Brain pericyte (primary cell): ENCODE data around the gene ROGDI.

ENCODE experiments used
- DNase-seq: peaks from one replicate; pipeline ENCODE4 v3.0.0-alpha.2; 2012; ENCODE audit warnings: low read depth, low spot score

Gene ROGDI

DNA sequence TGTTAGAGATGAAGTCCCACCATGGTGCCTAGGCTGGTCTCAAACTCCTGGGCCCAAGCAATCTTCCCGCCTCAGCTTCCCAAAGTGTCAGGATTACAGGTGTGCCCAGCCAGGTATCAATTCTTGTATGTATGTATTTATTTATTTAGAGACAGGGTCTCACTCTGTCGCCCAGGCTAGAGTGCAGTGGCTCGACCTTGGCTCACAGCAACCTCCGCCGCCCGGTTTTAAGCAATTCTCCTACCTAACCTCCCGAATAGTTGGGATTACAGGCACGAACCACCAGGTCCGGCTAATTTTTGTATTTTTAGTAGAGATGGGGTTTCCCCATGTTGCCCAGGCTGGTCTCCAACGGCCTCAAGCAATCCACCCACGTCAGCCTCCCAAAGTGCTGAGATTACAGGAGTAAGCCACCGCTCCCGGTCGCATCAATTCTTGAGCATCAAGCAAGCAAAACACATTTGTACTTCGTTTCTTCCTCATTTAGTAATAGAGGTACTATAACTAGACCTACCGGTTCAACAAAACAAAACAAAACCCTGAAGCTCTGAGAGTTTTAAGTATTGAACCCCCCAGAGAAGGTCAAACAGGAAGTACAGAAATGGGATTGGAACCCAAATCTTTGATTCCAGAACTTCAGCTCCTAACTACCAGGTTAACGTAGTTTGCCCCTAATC lies 34.4 kb downstream of the ROGDI start:
- DNase-seq: no peak

DNA sequence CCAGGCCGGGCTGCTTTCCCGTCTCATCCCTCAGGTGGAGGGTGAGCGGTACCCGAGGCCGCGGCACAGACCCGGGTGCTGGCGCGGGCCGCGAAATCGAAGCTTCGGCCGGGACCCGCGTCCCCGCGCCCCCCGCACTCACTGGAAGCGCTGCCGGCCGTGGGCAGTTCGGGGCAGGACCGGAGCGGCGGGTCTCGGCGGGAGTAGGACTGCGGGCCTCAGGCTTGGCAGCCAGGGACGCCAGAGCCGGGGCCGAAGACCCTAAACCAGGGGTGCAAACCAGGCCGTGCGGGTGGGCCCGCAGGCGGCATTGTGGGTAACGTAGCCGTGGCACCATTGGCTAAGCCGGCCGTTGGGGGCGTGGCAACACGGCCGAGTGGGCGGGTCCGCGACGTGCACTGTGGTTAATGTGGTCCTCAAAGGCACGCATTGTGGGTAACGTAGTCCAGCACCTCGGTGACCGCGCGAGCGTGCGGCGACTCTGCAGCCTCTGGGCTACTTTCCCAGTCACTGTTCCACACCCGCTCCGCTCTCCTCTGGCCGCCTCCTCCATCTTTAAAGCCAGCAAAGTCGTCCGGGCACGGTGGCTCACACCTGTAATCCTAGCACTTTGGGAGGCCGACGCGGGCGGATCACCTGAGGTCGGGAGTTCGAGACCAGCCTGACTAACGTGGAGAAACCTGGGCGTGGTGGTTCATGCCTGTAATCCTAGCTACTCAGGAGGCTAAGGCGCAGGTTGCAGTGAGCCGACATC lies 35.4 kb downstream of the ROGDI start, which contains the start of gene ZNF500:
ZNF500 (minus strand) TSS at position 288 of the 754 bp plus-strand sequence. CDS start 1,184 bp downstream, outside the sequence.
- DNase-seq: peak; percentile 88

DNA sequence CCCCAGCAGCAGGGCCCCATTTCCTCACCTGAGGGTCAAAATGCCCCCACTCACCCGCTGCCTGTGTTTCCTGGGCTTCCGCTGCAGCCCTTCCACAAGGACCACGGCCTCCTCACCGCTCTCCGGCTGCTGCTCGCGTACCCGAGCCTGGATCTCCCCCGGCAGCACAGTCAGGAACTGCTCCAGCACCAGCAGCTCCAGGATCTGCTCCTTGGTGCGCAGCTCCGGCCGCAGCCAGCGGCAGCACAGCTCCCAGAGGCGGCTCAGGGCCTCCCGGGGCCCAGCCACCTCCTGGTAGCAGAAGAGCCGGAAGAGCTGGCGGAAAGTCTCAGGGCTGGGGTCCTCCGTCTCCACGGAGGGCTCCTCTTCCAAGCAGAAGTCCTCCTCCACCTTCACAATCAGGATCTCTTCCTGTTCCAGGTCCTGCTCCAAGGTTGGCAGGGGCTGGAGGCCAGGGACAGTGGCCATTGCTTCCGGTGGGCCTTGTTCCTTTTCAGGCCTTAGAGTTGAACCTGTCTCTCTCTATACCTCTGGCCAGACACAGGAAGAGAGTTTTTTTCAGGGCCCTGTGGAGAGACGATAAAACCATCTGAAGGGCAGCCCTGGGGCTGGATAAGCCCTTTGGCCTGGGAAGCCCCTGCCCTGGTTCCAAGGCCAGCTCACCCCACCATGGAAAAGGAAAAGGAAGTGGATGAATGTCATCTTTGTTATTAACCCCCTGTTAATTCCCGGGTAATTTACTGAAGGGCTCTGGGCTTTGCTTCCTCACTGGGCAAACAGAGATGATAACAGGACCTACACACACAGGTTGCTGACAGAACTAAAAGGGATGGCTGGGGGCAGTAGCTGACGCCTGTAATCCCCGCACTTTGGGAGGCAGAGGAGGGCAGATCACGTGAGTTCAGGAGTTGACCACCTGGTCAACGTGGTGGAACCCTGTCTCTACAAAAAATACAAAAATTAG lies 36.6 kb downstream of the ROGDI start:
- no peak for DNase-seq

DNA sequence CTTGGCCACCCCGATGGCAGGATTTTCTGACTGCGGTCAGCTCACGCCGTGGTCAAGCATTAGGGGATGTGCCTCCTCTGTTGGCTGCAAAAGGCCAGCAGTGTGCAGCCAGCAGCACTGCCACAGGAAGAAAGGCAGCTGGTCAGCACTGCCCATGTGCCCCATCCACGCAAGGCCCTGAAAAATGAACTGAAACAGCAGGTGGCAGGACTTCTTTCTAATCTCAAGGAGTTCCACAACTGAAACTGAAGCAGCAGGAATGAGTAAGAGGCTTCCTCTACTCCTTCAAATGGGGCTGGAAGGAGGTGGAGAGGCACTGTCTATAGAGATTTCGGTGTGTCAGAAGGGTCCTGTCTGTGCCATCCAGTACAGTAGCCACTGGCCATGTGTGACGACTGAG lies 38.6 kb downstream of the ROGDI start:
- DNase-seq: no peak

DNA sequence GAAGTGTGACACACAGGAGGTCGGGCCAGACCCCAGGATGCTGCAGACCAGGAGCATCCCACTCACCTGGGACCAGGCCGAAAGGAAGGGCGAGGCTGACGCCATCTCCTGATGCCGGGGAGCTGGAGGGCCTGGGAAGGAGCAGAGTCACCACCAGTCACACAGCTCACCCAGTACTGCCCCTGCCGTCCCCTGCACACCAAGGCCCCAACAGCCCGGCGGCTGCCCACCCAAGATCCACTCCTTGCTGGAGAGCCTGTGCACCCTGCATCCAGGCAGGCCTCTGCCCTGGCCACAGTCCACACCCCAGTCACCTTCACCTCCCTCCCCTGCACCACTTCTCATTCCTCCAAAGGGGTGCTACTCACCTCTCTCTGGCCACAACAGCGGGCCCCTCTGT lies 40.2 kb downstream of the ROGDI start:
- no peak for DNase-seq

- DNase-seq: no peak
Measured at GRCh38 chr16:4760221-4760910, 42.1 kb downstream of the ROGDI start.

DNA sequence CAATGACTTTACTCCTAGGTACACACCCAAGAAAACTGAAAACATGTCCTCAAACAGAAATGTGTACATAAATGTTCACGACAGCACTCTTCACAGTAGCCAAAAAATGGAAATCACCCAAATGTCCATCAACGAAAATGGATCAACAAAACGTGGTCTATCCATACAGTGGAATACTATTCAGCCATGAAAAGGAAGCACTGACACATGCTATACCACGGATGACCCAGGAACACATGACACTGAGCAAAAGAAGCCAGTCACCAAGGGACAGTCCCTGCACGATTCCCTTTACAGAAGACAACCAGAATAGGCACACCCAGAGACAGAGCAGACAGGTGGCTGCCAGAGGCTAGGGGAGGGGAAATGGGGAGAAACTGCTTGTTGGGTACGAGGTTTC lies 46.7 kb downstream of the ROGDI start:
- no peak for DNase-seq

DNA sequence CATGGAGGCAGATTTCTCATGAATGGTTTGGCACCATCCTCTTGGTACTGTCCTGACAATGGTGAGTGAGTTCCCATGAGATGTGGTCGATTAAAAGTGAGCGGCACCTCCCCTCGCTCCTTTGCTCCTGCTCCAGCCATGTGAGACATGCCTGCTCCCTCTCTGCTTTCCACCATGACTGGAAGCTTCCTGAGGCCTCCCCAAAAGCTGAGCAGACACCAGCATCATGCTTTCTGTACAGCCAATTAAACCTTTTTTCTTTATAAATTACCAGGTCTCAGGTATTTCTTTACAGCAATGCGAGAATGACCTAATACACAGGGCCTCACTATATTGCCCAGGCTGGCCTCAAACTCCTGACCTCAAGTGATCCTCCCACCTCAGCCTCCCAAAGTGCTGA lies 47.6 kb downstream of the ROGDI start:
- no peak for DNase-seq

GRCh38 chr16:4753227-4753626 lies 49.2 kb downstream of the ROGDI start:
- no peak for DNase-seq

GRCh38 chr16:4752351-4753100 lies 49.9 kb downstream of the ROGDI start:
- DNase-seq: no peak

- DNase-seq: no peak
Measured at GRCh38 chr16:4750896-4751295, 51.5 kb downstream of the ROGDI start.

DNA sequence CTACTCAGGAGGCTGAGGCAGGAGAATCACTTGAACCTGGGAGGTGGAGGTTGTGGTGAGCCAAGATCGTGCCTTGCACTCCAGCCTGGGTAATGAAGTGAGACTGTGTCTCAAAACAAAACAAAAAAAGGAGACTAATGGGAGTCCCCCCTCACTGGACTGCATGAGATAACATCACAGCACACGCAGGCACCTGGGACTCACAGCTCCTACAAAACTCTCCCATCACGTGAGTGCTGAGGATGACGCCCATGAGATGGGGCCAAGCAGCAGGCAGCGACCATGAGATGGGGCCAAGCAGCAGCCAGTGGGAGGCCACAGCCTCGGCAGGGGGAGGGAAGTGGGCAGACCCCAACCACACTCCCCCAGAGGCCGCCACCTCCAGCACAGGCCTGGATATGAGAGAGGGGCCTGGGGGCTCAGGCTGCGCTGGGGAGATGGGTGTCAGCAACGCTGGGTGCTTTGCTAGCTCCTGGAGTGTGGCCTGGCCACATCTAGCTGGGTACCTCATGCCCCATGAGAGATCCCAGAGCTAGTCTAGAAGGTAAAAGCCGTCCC lies 52.7 kb downstream of the ROGDI start:
- DNase-seq: no peak

GRCh38 chr16:4748682-4749411 lies 53.6 kb downstream of the ROGDI start:
- DNase-seq: no peak

- DNase-seq: no peak
Measured at GRCh38 chr16:4747906-4748681, 54.3 kb downstream of the ROGDI start.

DNA sequence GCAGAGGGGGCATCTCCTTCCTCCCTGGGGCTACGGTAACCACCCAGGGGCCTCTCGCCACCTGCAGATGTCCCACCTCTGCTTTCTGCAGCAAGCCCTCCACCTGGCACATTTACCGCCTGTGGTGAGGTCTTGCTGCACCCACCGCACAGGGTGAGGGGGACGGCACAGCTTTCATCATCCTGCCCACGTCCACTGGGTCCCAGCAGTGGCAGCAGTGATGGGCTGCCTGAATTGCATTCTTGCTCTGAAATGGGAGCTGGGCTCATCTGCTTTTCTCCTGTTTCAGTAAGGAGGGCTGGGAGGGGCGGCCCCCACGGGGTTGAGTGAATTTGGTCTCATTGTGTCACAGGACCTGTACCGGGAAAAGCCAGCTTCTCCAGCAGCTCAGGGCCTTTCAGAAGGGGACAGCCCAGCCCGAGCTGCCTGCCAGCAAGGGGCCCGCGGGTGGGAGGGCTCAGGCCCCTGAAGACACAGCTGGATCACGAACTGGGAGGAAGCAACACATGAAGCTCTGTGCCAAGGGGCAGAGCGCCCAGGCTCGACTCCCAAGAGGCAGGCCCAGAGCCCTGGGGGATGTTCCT lies 55.4 kb downstream of the ROGDI start:
- DNase-seq: no peak
